ENCODE data around the gene NPPC. TPM values are rescaled to one million over a fixed set of nuclear protein-coding genes. Genes with fewer than 3 reads are reported as not detected.

The NPPC gene
- total RNA-seq, 1 experiment from 2014 or later = 0.98 TPM

DNA sequence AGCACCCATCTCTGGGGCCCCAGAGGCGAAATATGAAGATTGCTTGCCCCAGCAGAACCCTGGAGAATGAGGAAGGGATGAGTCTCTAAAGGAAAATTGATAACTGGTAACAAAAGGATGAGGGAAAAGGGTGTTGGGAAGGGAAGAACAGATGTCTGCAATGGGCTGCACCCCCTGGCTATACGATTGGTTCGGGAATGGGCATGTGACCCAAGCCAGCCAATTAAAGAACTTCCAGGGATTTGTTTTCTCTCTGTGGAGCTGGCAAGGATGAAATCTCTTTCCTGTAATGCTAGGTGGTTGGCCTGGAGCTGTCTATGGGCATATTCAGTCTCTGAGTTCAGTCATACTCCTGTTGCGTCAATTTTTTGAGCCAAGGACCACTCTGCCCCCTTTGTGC, 12.8 kb upstream of the NPPC start:
- CTCF ChIA-PET = interaction anchor here (1.5 kb wide), 1 partner anchor 14 kb away, joined by 5 read pairs; no protein-coding TSS in a partner anchor
- H3K4me1 Mint-ChIP-seq = no peaks in the 10 kb centered on the region

DNA sequence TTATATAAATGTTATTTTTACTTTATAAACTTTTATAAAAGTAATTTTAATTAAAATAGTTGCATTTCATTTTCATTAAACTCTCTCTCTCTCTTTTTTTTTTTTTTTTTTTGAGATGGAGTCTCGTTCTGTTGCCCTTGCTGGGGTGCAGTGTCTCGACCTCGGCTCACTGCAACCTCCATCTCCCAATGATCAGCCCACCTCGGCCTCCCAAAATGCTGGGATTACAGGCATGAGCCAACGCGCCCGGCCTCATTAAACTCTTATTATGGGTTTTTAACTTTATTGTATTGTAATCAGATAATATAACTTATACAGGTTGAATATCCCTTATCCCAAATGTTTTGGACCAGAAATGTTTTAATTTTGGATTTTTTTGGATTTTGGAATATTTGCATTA, 10.9 kb upstream of the NPPC start:
- H3K27me3 Mint-ChIP-seq (ENCODE audit: low read depth) = no peaks in the 10 kb centered on the region

More for the DNA sequence above, 12.8 kb upstream of the NPPC start:
- TF ChIP-seq ZNF317 (CRISPR knock-in tag; IDR thresholded peaks at IDR 0.05; ENCODE audit: borderline replicate concordance, low read depth) (no peak), GABPB1 (CRISPR knock-in tag; IDR thresholded peaks at IDR 0.05) (no peak), ZNF263 (CRISPR knock-in tag; IDR thresholded peaks at IDR 0.05; ENCODE audit: low read depth) (no peak), SP1 (CRISPR knock-in tag; conservative IDR thresholded peaks at IDR 0.05) (no peak), ETV6 (CRISPR knock-in tag; IDR thresholded peaks at IDR 0.05) (no peak), TEAD1 (CRISPR knock-in tag; IDR thresholded peaks at IDR 0.05) (no peak), TEAD4 (CRISPR knock-in tag; IDR thresholded peaks at IDR 0.05) (no peak), ESRRA (CRISPR knock-in tag; IDR thresholded peaks at IDR 0.05; ENCODE audit: borderline replicate concordance) (no peak), NFYB (CRISPR knock-in tag; conservative IDR thresholded peaks at IDR 0.05; ENCODE audit: low read depth) (peak; percentile 29; the same call in 1 of the 2 replicates), ZNF121 (CRISPR knock-in tag; IDR thresholded peaks at IDR 0.05) (no peak)
- TF ChIP-seq, protein P1, sequence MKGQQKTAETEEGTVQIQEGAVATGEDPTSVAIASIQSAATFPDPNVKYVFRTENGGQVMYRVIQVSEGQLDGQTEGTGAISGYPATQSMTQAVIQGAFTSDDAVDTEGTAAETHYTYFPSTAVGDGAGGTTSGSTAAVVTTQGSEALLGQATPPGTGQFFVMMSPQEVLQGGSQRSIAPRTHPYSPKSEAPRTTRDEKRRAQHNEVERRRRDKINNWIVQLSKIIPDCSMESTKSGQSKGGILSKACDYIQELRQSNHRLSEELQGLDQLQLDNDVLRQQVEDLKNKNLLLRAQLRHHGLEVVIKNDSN (CRISPR knock-in tag; IDR thresholded peaks at IDR 0.05) = peak; percentile 51; the same call in 1 of the 2 replicates
- TF ChIP-seq, protein P2, sequence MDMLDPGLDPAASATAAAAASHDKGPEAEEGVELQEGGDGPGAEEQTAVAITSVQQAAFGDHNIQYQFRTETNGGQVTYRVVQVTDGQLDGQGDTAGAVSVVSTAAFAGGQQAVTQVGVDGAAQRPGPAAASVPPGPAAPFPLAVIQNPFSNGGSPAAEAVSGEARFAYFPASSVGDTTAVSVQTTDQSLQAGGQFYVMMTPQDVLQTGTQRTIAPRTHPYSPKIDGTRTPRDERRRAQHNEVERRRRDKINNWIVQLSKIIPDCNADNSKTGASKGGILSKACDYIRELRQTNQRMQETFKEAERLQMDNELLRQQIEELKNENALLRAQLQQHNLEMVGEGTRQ (CRISPR knock-in tag; IDR thresholded peaks at IDR 0.05) = peak; percentile 76
- TF ChIP-seq, protein P3, sequence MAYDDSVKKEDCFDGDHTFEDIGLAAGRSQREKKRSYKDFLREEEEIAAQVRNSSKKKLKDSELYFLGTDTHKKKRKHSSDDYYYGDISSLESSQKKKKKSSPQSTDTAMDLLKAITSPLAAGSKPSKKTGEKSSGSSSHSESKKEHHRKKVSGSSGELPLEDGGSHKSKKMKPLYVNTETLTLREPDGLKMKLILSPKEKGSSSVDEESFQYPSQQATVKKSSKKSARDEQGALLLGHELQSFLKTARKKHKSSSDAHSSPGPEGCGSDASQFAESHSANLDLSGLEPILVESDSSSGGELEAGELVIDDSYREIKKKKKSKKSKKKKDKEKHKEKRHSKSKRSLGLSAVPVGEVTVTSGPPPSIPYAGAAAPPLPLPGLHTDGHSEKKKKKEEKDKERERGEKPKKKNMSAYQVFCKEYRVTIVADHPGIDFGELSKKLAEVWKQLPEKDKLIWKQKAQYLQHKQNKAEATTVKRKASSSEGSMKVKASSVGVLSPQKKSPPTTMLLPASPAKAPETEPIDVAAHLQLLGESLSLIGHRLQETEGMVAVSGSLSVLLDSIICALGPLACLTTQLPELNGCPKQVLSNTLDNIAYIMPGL (CRISPR knock-in tag; IDR thresholded peaks at IDR 0.05) = no peak
- H3K27me3 Mint-ChIP-seq (ENCODE audit: low read depth) = no peaks in the 10 kb centered on the region
- H3K4me3 Mint-ChIP-seq = no peak overlapping the region
- H3K9me3 Mint-ChIP-seq = no peaks in the 10 kb centered on the region
- H3K36me3 Mint-ChIP-seq = no peaks in the 10 kb centered on the region
- ATAC-seq = no peak
- POLR2A ChIA-PET = no interaction called here
- no peak overlapping the region for H3K27ac Mint-ChIP-seq
- no peak for DNase-seq (ENCODE audit: low spot score)

DNA sequence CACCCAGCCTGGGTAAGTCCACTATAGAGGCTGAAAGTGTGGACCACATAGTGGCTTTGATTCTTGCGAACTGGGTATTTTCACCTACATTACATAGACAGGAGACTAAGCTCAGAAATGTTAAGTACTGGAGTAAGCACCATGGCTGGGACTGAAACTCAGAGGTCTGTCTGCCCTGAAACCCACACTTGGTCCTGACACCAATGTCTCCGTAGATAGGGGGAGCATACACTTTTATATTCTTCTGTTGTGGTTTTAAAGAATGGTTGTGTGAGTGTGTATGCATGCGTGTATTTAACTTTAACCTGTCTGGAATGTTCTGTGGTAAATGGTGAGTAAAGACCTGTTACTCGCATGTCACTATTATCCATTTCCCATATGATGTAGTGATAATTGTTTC, 10.3 kb upstream of the NPPC start:
- H3K27me3 Mint-ChIP-seq (ENCODE audit: low read depth) = no peaks in the 10 kb centered on the region
- DNase-seq (ENCODE audit: low spot score) (no peak), ATAC-seq (no peak)
- no peak overlapping the region for H3K27ac Mint-ChIP-seq
- POLR2A ChIA-PET = no interaction called here
- CTCF ChIA-PET = no interaction called here
- H3K36me3 Mint-ChIP-seq = no peaks in the 10 kb centered on the region
- no peaks in the 10 kb centered on the region for H3K9me3 Mint-ChIP-seq
- no peak overlapping the region for H3K4me3 Mint-ChIP-seq
- H3K4me1 Mint-ChIP-seq = no peaks in the 10 kb centered on the region
- no peak for TF ChIP-seq GTF2I (CRISPR knock-in tag; conservative IDR thresholded peaks at IDR 0.05)
- no peak for TF ChIP-seq NR2C2 (CRISPR knock-in tag; IDR thresholded peaks at IDR 0.05)
- no peak for TF ChIP-seq FOXK1 (CRISPR knock-in tag; IDR thresholded peaks at IDR 0.05)
- no peak for TF ChIP-seq EMX1 (CRISPR knock-in tag; IDR thresholded peaks at IDR 0.05)
- no peak for TF ChIP-seq PRRX2 (CRISPR knock-in tag; IDR thresholded peaks at IDR 0.05)
- no peak for TF ChIP-seq ZNF671 (CRISPR knock-in tag; IDR thresholded peaks at IDR 0.05)
- TF ChIP-seq, protein P4, sequence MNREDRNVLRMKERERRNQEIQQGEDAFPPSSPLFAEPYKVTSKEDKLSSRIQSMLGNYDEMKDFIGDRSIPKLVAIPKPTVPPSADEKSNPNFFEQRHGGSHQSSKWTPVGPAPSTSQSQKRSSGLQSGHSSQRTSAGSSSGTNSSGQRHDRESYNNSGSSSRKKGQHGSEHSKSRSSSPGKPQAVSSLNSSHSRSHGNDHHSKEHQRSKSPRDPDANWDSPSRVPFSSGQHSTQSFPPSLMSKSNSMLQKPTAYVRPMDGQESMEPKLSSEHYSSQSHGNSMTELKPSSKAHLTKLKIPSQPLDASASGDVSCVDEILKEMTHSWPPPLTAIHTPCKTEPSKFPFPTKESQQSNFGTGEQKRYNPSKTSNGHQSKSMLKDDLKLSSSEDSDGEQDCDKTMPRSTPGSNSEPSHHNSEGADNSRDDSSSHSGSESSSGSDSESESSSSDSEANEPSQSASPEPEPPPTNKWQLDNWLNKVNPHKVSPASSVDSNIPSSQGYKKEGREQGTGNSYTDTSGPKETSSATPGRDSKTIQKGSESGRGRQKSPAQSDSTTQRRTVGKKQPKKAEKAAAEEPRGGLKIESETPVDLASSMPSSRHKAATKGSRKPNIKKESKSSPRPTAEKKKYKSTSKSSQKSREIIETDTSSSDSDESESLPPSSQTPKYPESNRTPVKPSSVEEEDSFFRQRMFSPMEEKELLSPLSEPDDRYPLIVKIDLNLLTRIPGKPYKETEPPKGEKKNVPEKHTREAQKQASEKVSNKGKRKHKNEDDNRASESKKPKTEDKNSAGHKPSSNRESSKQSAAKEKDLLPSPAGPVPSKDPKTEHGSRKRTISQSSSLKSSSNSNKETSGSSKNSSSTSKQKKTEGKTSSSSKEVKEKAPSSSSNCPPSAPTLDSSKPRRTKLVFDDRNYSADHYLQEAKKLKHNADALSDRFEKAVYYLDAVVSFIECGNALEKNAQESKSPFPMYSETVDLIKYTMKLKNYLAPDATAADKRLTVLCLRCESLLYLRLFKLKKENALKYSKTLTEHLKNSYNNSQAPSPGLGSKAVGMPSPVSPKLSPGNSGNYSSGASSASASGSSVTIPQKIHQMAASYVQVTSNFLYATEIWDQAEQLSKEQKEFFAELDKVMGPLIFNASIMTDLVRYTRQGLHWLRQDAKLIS (CRISPR knock-in tag; IDR thresholded peaks at IDR 0.05; ENCODE audit: borderline replicate concordance) = no peak

More for the DNA sequence above, 10.9 kb upstream of the NPPC start:
- ChIA-PET CTCF (no interaction called here), POLR2A (no interaction called here)
- no peak overlapping the region for H3K27ac Mint-ChIP-seq
- no peaks in the 10 kb centered on the region for H3K4me1 Mint-ChIP-seq
- TF ChIP-seq KAT7 (CRISPR knock-in tag; IDR thresholded peaks at IDR 0.05; ENCODE audit: borderline replicate concordance) (no peak), MXD4 (CRISPR knock-in tag; IDR thresholded peaks at IDR 0.05; ENCODE audit: borderline replicate concordance) (no peak), ZNF671 (CRISPR knock-in tag; IDR thresholded peaks at IDR 0.05) (no peak), TCF7 (CRISPR knock-in tag; IDR thresholded peaks at IDR 0.05; ENCODE audit: low read depth) (no peak)
- TF ChIP-seq, protein P5, sequence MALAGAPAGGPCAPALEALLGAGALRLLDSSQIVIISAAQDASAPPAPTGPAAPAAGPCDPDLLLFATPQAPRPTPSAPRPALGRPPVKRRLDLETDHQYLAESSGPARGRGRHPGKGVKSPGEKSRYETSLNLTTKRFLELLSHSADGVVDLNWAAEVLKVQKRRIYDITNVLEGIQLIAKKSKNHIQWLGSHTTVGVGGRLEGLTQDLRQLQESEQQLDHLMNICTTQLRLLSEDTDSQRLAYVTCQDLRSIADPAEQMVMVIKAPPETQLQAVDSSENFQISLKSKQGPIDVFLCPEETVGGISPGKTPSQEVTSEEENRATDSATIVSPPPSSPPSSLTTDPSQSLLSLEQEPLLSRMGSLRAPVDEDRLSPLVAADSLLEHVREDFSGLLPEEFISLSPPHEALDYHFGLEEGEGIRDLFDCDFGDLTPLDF (CRISPR knock-in tag; IDR thresholded peaks at IDR 0.05) = no peak
- TF ChIP-seq, protein P3 (CRISPR knock-in tag; IDR thresholded peaks at IDR 0.05) = no peak
- H3K36me3 Mint-ChIP-seq = no peaks in the 10 kb centered on the region
- ATAC-seq = no peak
- H3K4me3 Mint-ChIP-seq = no peak overlapping the region
- DNase-seq (ENCODE audit: low spot score) = no peak
- no peaks in the 10 kb centered on the region for H3K9me3 Mint-ChIP-seq
